Activated CD8-positive, alpha-beta memory T cell treated with anti-CD3 and anti-CD28 coated beads, Interleukin-2, amount 50 U/mL, for 24 hours (primary cell): ENCODE data around the gene KIRREL3.

ENCODE experiments used
- DNase-seq: peaks from one replicate; pipeline ENCODE4 v3.0.0-alpha.2; 2020; ENCODE audit errors: extremely low read depth

KIRREL3 gene

DNA sequence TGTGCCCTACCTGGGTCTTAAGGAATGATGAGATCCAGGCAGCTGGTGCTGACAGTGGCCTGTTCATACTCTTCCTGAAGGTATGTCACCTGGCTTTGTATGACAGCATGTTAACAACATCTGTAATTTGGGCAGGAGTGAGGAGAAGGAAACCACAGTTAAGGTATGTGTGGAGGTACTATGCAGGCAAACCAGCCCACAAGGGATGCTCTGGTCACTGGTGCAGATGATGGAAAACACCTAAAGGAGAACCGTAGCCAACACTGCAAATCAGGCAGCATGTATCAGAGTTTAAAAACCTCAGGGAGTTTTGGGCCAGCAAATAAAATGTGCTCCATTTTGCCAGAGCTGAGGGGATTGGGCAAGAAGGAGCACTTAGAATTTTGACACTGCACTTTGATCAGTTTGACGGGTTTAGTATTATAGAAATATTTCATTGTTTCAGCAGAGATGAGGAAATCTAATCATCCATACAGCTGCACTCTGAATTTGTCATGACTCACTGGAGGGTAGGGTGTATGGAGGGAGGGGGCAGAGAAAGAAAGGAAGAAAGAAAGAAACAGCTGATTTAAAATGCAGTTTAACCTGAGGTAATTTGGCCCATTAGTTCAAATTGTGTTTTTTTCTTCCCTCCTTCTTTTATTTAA lies 260.9 kb downstream of the KIRREL3 start:
- no peak for DNase-seq

DNA sequence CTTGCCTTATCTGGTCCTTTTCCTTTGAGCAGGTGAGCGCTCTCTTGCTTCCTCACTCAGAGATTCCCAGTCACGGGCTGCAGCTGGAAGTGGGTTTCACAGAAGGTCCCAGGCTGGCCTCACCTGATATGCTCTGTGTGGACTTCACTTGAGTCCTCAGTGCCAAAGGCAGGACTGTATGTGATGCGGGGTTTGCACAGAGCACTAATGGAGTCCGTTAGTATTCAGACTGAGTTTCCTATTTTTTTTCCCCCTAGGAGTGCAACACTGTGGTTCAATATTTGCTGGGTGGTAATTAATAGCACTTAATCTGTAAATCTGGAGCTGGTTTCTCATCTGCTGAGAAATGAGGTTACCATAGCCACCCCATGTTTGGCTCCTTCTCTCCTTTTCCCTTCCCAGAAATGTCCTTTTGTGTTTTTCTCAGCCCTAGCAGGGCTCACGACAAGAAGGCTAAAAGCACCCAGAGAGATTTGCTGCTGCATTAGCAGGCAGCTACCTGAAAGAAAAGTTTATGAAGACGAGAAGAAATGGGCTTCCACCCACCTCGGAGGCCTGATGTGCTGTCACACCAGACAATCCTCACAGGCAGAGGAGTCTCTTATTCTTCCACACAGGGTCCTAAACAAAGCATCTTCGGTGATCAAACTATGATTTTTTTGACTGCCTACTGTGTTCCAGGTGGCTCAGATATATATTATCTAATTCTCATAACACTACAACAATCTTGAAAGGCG lies 262.1 kb downstream of the KIRREL3 start:
- DNase-seq: no peak

DNA sequence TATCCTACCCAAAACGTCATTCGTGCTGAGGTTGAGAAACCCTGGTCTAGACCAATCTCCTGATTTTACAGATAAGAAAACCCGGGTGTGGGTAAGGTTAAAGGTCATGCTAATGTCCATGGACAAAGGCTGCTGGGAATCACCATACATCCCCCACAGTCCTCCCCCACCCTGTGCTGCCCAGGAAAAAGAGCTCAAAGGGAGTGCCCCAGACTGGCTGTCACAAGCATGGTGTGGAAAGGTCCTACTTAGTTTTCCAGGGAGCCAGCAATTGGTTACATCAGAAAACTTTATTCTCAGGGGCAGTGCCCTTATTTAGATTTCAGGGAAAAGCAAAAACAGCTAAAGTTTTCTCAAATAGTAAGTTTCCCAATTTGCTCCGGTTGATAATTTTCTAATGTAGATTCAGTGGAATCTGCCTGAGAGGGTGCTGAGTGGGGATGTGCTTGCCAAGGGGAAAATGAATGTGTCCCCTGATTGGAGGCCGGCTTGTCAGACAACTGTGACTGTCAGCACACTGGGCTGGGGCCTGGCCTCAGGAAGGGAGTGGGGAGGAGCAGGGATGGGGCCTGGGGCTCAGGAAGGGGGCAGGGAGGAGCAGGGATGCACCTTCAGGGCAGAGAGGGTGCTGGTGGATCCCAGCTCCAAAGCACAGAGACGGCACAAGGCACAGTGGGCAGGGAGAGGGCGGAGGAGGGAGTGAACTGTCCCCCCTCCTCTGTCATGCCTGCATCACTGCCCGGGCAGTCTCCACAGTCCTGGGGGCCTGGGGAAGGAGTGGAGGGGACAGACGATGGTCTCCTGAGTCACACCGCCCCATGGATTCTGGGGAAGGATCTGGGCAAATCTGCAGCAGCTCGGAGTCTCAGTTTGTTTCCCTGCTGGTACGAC lies 263.6 kb downstream of the KIRREL3 start:
- DNase-seq: no peak

DNA sequence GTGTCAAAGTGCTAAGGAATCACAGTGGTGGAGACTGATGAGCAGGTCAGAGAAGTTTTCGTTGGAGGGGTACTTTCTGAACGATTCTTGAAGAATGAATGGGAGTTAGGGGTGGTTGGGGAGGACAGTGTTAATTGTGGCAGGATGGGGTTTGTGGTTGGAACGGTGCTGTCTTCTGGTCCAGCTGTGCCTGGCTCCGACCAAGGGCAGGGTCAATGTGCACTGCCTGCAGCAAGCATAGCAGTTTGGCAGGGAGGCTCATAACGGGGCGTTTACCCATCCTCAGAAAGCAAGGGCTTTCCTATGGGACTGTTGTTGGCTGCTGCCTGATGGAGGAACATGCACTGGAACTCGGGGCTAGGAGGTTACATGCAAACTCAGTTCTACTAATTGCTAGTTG lies 265.8 kb downstream of the KIRREL3 start:
- DNase-seq: no peak

DNA sequence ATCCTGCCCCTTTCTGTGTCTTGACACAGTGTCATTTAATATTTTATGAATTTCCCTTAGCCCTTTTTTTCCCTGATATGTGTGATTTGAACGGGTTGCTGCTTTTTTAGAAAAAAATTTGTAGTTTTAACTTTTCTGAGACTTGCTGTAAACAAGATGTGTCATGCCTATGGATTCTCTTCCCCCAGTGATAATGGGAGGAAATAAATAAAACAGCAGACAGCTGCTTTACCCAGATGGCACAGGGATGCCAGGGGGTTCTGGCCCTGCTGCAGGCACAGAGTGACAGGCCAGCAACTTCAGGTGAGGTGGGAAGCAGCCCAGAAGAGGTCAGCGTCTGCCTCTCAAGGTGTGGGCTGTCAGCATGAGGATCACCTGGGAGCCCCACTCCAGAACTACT lies 266.9 kb downstream of the KIRREL3 start:
- DNase-seq: no peak

DNA sequence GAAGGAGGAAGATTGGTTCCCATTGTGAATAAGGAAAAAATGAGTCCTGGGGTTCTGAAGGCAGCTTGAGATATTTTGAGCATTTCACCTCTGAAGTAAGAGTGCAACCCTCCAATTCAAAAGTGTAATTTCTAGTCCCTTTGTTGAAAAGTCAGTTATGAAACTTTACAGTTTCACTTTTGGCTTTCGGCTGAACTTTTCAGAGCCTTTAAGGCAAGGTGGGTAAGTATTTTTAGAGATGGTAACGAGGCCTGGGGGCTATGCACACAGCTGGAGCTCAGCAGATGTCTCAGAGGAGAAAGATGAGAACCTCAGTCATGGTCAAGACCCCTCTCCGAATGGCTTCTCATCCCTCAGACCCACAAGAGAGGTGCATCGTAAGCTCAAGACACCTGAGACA lies 267.6 kb downstream of the KIRREL3 start:
- DNase-seq: no peak

DNA sequence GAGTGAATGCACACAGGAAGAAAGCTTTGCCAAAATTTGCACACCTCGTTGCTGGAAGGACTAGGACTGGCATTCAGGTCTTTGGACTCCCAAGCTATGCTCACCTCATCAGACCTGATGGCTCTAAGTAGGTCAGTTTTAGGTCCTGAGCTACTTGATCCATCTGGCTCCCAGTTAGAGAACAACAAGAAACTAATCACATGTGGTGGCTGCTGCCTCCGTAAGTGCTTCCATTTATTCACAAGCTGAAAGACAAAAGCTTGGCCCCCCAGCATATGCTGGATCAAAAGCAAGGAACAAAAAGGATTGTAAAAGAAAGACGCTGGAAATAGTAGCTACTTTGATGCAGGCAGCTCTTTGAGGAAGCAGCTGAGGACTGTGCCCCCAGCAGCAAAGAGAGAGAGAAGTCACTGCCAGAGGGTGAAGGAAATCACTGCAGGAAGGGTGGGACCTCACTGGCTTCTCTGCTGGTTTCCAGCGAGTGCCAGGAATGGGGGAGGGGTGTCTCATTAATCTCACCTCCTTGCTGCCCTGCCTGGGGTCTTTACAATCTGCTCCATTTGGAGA lies 268.9 kb downstream of the KIRREL3 start:
- no peak for DNase-seq

DNA sequence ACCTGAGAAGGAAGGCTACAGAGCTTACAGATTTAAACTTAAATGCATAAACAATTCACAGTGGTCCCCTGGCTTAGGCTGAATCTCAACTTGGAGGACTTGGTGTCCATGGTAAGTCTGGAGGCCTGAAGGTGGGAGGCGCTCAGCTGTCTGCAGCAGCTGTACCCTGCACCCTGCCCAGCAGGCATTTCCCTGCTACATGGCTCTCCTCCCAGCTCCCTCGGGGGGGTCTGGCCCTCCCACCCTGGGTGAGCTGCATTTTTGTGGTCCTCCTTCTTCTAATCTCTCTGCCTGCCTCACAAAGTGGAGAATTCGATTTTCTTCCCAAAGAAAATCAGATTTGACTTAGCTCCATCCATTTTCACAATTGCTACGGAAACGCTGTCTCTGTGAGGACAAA lies 273.2 kb downstream of the KIRREL3 start:
- no peak for DNase-seq

DNA sequence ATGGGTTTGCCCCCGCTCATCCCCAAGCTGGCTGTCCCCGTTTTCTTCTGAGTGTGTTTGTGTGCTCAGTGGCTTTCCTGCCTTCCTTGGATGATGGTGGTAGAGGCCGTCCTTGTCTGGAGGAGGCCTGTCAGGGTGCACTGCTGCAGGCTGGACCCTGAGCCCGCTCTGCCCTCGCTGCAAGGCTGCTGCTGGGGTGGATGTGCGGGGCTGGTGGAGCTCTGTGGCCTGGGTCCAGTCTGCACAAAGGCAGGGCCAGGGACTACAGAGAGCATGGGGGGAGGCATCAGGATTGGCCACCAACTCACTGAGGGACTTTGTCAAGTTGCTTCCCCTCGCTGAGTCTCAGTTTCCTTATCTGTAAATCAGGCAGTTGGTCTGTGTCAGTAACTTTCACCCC lies 275.0 kb downstream of the KIRREL3 start:
- no peak for DNase-seq

DNA sequence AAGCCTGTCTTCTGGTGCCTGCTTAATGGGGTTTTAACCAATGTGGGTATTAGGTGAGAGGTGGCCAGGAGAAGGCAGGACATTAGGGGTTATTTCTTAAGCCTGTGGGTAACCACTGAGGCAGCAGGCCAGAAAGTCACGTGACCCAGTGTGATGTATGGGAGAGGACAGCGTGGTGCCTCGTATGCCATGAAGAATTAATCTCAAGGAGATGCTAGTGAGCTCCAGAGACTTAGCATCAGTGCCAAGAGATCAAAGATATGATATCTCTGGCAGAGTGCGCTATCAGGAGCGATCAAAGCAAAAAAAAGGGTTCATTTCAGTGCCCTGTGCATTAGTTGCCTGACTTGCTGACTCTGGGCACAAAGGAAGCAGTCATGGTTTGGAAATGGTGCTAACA lies 275.5 kb downstream of the KIRREL3 start:
- DNase-seq: no peak

DNA sequence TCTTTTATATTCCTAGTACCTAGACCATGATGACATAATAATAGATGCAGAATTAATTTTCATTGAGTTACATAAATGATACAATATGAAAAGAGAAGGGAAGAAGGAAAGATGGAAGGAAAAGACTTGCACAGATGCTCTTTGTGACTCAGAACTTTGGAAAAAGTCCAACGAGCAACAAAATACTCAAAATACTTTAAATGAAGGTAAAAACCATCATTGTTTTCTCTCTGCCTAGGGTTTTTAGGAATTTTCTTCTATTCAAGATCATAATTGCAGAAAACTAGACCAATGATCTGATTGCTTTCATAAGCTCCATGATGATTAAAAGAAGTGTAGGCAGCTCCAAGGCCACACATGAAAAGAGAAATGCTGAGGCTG lies 276.9 kb downstream of the KIRREL3 start:
- no peak for DNase-seq

DNA sequence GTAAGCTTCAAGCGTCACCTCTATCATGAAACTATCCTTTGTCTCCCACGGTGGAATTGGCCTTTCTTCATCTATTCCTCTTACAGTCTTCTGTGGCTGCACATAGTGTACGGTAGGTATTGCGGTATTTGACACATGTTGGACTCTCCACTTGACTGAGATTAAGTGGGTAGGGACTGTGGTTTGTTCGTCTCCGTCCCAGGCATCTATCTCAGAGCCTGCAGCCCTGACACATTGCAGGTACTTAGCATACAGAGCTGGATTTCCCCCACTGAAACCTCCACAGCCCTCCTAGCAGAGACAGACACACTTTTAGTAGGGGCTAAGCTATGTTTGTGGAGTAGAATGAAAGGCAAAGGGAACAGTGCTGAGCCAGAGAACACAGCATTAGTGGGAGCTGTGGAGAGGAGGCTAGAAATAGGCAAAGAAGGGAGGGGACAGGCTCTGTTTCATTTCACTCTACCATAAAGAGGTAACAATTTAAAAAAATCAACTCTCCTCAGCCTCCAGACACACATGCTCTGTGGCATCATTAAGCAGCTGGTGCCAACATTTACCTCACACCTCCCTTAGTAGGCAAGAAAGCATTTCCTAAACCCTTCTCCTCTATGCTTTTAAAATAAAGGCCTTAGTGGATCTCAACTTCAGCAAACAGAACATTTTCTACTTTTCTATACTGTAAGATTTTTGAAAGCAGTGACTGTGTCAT lies 277.5 kb downstream of the KIRREL3 start:
- DNase-seq: no peak

DNA sequence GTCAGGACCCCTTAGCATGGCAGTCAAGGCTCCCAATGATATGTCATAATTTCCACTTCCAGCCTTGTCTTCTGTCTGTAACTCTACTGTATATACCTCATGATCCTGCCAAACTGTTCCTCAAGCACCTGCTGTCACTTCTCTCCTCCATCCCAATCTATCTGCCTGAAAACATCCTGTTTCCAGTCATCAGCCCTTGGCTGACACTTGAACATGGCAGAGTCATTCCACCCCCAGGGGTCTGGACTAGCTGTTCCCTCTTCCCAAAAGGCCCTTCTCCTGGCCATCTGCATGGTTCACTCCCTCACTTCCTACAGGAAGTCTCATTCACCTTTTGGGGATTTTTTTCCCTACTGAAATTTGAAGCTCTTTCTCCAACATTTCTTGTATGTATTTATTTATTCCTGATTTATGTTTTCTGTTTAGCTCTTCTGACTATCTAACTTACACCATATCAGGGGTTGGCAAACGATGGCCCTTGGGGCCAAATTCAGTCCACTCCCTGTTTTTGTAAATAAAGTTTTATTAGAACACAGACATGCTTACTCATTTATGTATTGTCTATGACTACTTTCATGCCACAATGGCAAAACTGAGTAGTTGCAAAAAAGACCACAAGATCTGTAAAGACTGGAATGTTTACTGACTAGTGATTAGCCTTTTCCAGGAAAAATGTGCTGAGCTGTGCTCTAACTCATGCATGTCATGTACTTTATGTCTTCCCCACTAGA lies 278.4 kb downstream of the KIRREL3 start:
- no peak for DNase-seq

DNA sequence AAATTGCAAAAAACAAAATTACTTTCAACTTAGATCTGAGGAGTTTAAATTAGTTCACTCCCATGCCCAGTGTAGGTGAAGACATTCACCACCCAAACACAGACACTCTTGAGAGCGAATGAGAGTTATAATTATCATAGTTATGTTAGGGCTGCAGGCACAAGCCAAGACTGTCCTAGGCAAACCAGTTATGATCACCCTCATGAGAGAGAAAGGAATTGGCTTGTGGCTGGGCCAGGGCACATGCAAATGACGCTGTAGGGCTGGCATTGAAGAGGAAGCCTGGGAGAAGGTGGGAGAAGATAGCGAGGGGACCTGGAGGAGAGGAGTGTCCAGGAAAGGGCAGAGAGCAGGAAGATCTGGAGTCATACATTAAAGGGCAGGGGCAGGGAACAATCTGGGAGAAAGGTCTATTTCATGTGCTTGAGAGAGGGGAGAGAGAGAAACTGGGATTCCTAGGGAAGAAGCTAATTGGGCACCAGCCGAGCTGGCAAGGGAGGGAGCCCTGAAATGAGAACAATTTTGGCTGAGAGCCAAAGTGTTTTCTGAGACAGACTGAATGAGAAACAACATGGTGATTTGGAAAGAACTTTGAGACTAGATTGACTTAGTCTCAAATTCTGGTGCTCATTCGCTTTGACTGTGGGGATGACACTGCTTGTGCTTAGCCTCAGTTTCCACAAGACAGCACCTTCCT lies 279.9 kb downstream of the KIRREL3 start:
- no peak for DNase-seq

DNA sequence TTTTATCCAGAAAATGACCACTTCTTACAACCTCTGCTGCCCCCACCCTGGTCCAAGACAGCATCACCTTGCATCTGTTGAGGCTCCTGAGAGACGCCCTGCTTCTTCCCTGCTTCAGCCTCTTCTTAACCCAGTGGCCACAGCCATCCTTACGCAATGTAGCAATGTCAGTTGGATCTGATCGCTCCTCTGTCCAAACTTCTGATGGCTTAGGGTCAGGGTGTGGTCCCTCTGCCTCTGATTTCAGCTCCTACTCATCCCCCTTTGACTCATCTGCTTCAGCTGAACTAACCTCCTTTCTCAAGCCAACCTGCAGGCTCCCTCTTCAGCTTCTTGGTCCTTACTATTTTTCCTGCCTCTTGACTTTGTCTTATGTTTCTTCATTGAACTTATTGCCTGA lies 280.8 kb downstream of the KIRREL3 start:
- no peak for DNase-seq

DNA sequence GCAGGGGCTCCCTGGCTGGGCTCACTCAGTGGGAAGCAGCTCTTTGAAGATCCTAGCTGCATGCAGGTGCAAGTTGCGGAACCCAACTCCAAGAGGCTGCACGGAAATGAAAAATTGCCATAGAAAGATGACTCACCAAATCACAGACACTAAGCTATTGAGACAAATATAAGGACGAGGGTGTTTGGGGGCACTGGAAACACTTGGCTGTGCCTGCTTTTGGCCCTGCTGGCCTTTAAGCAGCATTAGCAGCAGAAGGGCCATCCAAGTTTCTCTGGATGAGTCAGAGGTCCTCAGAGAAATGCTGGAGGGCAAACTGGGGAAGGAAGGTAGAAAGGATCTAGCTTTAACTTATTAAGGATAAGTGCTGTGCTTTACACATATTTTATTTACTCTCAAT lies 282.3 kb downstream of the KIRREL3 start:
- DNase-seq: no peak

DNA sequence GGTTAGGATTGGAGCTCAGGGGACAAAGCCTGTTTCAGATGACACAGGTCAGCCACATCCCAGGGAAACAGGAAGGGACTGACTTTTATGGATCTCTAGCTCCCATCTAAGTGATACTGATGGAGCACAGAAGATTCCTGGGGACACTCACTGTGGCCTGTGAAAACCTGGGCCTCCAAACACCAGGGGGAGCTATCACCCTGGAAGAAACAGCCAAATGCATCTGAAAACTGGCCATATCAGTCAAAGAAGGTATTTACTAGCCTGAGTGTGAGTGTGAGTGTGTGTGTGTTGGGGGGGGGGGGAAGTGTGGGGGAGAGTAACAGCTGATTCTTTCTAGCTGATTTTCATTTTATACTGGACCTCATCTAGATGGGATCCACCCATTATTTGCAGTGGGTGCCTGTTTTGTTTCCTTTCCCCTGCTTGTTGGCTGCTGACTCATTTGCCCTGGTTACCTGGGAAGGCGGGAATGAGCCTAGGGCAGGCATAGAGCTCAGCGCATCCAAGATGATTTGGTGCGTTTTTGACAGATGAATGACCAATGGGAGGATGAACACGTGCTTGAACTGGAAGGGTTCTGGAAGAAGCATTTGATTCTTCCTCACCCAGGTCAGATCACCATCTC lies 284.0 kb downstream of the KIRREL3 start:
- no peak for DNase-seq

DNA sequence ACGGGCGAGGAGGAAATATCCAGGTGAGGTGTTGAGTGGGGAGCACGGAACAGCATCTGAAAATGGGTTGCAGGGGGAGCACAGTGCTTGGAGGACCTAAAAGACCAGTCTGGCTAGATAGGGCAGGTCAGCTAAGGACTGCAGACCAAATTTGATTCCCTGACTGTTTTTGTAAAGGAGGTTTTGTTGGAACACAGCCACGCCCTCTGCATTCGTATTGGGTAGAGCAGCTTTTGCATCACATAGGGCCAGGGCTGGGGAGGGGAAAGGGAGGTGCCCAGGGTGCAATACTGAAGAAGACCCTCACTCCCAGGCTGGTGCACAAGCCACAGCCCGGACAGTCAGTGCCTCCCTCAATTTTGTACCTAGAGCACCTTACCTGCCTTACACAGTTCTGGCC lies 286.8 kb downstream of the KIRREL3 start:
- no peak for DNase-seq

DNA sequence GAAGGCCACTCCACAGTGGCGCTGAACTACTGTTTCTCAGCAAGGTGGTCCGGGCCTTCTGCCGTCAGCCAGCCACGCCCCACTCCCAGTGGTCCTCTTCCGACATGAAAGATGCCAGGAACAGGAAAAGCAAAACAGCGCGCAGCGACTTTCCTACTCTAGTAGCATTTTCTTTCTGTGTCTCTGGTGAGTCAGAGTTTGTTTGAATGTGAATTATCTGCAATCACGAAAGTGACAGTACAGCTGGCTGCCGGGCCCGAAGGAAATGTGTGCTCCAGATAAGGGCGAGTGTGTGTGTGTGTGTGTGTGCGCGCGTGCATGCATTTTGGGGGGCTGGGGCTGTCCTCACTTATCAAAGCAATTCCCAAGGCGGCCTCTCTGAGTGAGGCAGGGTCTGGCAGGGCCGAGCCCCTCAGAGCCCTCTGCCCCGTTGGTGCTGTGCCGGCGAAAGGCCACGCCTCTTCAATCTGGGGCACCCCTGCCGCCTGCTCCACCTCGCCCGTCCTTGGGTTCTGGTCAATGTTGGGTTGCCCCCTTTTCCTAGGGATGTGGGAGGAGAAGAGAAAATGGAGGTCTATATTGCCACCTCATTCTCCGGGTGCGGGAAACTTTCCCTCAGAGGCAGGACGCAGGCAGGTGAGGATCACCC lies 288.5 kb downstream of the KIRREL3 start:
- no peak for DNase-seq
